ENCODE results near the gene AVPR1B.

Gene AVPR1B

GRCh38 chr1:206106328-206107167 lies 10.6 kb downstream of the AVPR1B start:
- H3K27me3 ChIP-seq (replicated peaks; ENCODE audit: control insufficient read depth, insufficient read depth, low read length), result peaks cover 5% of the 10 kb centered on the region
- peak; percentile 56 for DNase-seq (ENCODE audit: extremely low read depth, insufficient read length)
- H3K4me3 ChIP-seq (replicated peaks; ENCODE audit: low read depth, low read length), result no peak overlapping the region
- TF ChIP-seq CTCF (IDR thresholded peaks at IDR 0.05; ENCODE audit: insufficient read depth, low read length, poor library complexity, severe bottlenecking), result peak; percentile 86
- H3K36me3 ChIP-seq (ENCODE audit: control insufficient read depth, insufficient read depth, low read length), result no peaks in the 10 kb centered on the region

- no peaks in the 10 kb centered on the region for H3K36me3 ChIP-seq (ENCODE audit: control insufficient read depth, insufficient read depth, low read length)
- H3K27me3 ChIP-seq (replicated peaks; ENCODE audit: control insufficient read depth, insufficient read depth, low read length), result peaks cover 5% of the 10 kb centered on the region
- DNase-seq (ENCODE audit: extremely low read depth, insufficient read length), result no peak
- H3K4me3 ChIP-seq (replicated peaks; ENCODE audit: low read depth, low read length), result no peak overlapping the region
- no peak for TF ChIP-seq CTCF (IDR thresholded peaks at IDR 0.05; ENCODE audit: insufficient read depth, low read length, poor library complexity, severe bottlenecking)
These were observed 11.7 kb downstream of the AVPR1B start for GRCh38 chr1:206105464-206105995.

- Histone ChIP-seq H3K4me3 (replicated peaks; ENCODE audit: low read depth, low read length) (no peak overlapping the region), H3K27me3 (replicated peaks; ENCODE audit: control insufficient read depth, insufficient read depth, low read length) (peaks cover 2% of the 10 kb centered on the region), H3K36me3 (ENCODE audit: control insufficient read depth, insufficient read depth, low read length) (no peaks in the 10 kb centered on the region)
- no peak for TF ChIP-seq CTCF (IDR thresholded peaks at IDR 0.05; ENCODE audit: insufficient read depth, low read length, poor library complexity, severe bottlenecking)
- no peak for DNase-seq (ENCODE audit: extremely low read depth, insufficient read length)
These were observed 13.2 kb downstream of the AVPR1B start for GRCh38 chr1:206103979-206104378.

GRCh38 chr1:206102292-206102936 lies 14.8 kb downstream of the AVPR1B start:
- TF ChIP-seq CTCF (IDR thresholded peaks at IDR 0.05; ENCODE audit: insufficient read depth, low read length, poor library complexity, severe bottlenecking), result no peak
- DNase-seq (ENCODE audit: extremely low read depth, insufficient read length), result no peak
- Histone ChIP-seq H3K27me3 (replicated peaks; ENCODE audit: control insufficient read depth, insufficient read depth, low read length) (no peaks in the 10 kb centered on the region), H3K4me3 (replicated peaks; ENCODE audit: low read depth, low read length) (no peak overlapping the region), H3K36me3 (ENCODE audit: control insufficient read depth, insufficient read depth, low read length) (no peaks in the 10 kb centered on the region)

- no peak for TF ChIP-seq CTCF (IDR thresholded peaks at IDR 0.05; ENCODE audit: insufficient read depth, low read length, poor library complexity, severe bottlenecking)
- DNase-seq (ENCODE audit: extremely low read depth, insufficient read length), result no peak
- Histone ChIP-seq H3K36me3 (ENCODE audit: control insufficient read depth, insufficient read depth, low read length) (no peaks in the 10 kb centered on the region), H3K27me3 (replicated peaks; ENCODE audit: control insufficient read depth, insufficient read depth, low read length) (no peaks in the 10 kb centered on the region), H3K4me3 (replicated peaks; ENCODE audit: low read depth, low read length) (no peak overlapping the region)
These were observed 15.7 kb downstream of the AVPR1B start for GRCh38 chr1:206101351-206102045.
